ENCODE results near the gene ITPK1.

DNA sequence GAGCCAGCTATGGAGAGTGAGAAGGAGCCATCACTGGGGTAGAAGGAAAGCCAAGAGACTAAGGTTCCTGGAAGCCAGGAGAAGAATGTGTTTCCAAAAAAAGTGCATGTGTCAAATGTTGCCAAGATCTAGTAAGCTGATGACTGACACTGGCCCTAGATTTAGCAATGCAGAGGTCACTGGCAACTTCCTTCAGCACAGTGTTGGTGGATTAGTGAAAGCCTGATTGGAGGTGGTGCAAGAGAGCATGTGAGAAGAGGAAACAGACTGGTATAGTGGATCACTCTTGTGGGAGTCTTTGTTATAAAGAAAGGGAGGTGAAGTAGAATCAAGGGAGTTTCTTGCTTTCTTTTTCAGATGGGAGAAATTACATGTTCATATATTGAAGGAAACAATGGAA is 226.8 kb downstream of the ITPK1 start:
- TF ChIP-seq, protein P1, sequence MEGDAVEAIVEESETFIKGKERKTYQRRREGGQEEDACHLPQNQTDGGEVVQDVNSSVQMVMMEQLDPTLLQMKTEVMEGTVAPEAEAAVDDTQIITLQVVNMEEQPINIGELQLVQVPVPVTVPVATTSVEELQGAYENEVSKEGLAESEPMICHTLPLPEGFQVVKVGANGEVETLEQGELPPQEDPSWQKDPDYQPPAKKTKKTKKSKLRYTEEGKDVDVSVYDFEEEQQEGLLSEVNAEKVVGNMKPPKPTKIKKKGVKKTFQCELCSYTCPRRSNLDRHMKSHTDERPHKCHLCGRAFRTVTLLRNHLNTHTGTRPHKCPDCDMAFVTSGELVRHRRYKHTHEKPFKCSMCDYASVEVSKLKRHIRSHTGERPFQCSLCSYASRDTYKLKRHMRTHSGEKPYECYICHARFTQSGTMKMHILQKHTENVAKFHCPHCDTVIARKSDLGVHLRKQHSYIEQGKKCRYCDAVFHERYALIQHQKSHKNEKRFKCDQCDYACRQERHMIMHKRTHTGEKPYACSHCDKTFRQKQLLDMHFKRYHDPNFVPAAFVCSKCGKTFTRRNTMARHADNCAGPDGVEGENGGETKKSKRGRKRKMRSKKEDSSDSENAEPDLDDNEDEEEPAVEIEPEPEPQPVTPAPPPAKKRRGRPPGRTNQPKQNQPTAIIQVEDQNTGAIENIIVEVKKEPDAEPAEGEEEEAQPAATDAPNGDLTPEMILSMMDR (IDR thresholded peaks at IDR 0.05), result no peak
- TF ChIP-seq POLR2A (IDR thresholded peaks at IDR 0.05), result no peak
